OCI-LY1 (cell line): Measurements from ENCODE around the gene NUMA1.

Source experiments
- CTCF ChIP-seq: fragments of 200-600 bp; sonication (generic), shearing (Covaris generic); IDR thresholded peaks from 2 replicates; pipeline ENCODE4 v1.5.1; 2017; ENCODE audit warnings: mild to moderate bottlenecking, antibody characterized with exemption, low read length, moderate library complexity, mixed read lengths
- EZH2 ChIP-seq: fragments of 200-600 bp; sonication (generic), shearing (Covaris generic); IDR thresholded peaks from 2 replicates; pipeline ENCODE4 v1.8.0; 2017; ENCODE audit warnings: borderline replicate concordance, mixed run types, mild to moderate bottlenecking, antibody characterized with exemption, low read length, moderate library complexity, mixed read lengths

- TF ChIP-seq CTCF (no peak), EZH2 (no peak)
These were observed 56.1 kb downstream of the NUMA1 start for GRCh38 chr11:72024069-72024754.
